AG04450 (cell line): Measurements from ENCODE around the gene UGT2B7. TPM values are rescaled to one million over a fixed set of nuclear protein-coding genes. Genes with fewer than 3 reads are reported as not detected.

Experiments
- CTCF ChIA-PET: fragments of 300-600, 350-600 bp; formaldehyde crosslinking; extraction: SDS; loops from one replicate; lab custom pipeline; 2022; ENCODE audit warnings: antibody characterized with exemption, inconsistent platforms; lab: Charles Lee
- POLR2A ChIA-PET: fragments of 350-600 bp; formaldehyde crosslinking; extraction: SDS; loops from one replicate; lab custom pipeline; 2021; ENCODE audit warnings: antibody characterized with exemption, inconsistent platforms; lab: Yijun Ruan, JAX
- DNase-seq: peaks from one replicate; pipeline ENCODE4 v3.0.0-alpha.2; 2011; ENCODE audit warnings: low read depth, low spot score
- H3K27ac ChIP-seq: one replicate; pipeline ENCODE4 v1.5.1; 2012; ENCODE audit warnings: low read depth, low read length, control low read depth
- H3K27me3 ChIP-seq: one replicate; pipeline ENCODE4 v1.6.0; 2012; ENCODE audit warnings: low read length; ENCODE audit not compliant: control insufficient read depth, insufficient read depth
- H3K4me3 ChIP-seq: 2 replicates; pipeline ENCODE4 v1.5.1; 2011; ENCODE audit warnings: mild to moderate bottlenecking, low read depth, low read length, control low read depth
- H3K9me3 ChIP-seq: 2 replicates; pipeline ENCODE4 v1.5.1; 2012; ENCODE audit warnings: low read length; ENCODE audit not compliant: control insufficient read depth, insufficient read depth
- polyA plus RNA-seq: library from polyadenylated mRNA; depleted of rRNA; stranded (reverse); fragments of >200 nt; gene quantifications from 2 replicates; pipeline ENCODE4 v1.2.3, GENCODE V29; 2011
- TF ChIP-seq, protein P1 (sequence below): IDR thresholded peaks from 2 replicates; pipeline ENCODE4 v1.5.1; 2011; ENCODE audit warnings: low read depth, low read length, control low read depth, inconsistent platforms

Gene UGT2B7
- polyA plus RNA-seq, 1 experiment: 0.04 TPM

DNA sequence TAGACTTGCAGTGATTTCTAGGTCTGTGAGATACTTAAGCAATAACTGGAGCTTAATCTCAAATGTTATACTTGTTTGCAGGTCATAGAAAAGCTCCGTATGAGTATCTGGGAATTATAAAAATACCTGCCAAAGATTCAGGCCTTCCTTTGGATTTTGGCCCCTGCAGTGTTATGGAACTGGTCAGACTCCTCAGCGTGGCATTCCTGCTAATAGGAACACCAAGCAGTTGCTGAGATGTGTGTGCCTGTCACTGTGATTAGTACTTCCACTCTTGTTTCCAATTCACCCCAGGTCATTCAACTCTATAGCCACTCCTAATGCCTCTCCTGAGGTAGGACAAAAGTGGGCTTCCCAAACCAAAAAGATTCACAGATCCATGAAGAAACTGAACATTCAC lies 7.8 kb upstream of the UGT2B7 start:
- Histone ChIP-seq H3K27ac (no peak overlapping the region), H3K9me3 (no peaks in the 10 kb centered on the region), H3K27me3 (no peaks in the 10 kb centered on the region), H3K4me3 (no peak overlapping the region)
- CTCF ChIA-PET: no interaction called here
- DNase-seq: no peak
- TF ChIP-seq, protein P1, sequence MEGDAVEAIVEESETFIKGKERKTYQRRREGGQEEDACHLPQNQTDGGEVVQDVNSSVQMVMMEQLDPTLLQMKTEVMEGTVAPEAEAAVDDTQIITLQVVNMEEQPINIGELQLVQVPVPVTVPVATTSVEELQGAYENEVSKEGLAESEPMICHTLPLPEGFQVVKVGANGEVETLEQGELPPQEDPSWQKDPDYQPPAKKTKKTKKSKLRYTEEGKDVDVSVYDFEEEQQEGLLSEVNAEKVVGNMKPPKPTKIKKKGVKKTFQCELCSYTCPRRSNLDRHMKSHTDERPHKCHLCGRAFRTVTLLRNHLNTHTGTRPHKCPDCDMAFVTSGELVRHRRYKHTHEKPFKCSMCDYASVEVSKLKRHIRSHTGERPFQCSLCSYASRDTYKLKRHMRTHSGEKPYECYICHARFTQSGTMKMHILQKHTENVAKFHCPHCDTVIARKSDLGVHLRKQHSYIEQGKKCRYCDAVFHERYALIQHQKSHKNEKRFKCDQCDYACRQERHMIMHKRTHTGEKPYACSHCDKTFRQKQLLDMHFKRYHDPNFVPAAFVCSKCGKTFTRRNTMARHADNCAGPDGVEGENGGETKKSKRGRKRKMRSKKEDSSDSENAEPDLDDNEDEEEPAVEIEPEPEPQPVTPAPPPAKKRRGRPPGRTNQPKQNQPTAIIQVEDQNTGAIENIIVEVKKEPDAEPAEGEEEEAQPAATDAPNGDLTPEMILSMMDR: no peak
- POLR2A ChIA-PET: no interaction called here

DNA sequence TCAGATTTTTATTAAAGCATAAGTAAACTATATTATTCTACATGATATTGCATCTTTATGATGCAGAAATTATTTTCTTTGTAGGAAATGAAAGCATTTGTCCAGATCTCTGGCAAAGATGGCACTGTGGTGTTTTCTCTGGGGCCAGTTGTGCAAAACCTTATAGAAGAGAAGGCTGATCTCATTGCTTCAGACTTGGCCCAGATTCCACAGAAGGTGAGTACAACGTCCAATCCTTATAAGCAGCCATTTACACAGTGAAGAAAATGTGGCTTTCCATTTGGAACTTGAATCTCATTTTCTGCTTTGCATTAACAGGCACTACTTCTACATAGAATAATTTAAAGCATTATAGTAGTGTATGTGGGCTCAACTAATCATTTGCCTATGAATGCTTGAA lies 6.9 kb upstream of the UGT2B7 start:
- POLR2A ChIA-PET: no interaction called here
- TF ChIP-seq, protein P1: no peak

DNA sequence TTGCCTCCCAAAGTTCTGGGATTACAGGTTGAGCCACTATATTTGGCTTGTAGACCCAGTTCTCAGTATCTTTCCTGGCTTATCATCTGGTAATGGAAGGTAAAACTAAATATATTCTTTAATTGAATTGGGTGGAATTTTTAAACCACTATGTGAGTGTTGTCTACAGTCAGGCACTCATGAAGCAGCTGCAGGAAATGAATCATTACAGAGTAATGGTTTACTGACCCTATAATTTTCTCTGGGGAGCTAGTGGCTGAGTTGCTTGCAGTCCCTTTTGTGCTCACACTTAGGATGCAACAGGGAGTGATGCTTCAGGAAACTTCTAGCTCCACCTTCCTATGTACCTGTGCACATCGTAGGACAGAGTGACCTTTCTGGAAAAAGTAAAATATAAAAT lies 4.1 kb upstream of the UGT2B7 start:
- Histone ChIP-seq H3K27ac (peak overlapping the region; percentile 65), H3K4me3 (no peak overlapping the region), H3K9me3 (no peaks in the 10 kb centered on the region), H3K27me3 (no peaks in the 10 kb centered on the region)
- ChIA-PET CTCF (interaction anchor here (0.7 kb wide), 1 partner anchor 36 kb away, joined by 3 read pairs; no protein-coding TSS in a partner anchor), POLR2A (no interaction called here)
- TF ChIP-seq, protein P1: no peak
- DNase-seq: peak; percentile 37

More for the DNA sequence above, 6.9 kb upstream of the UGT2B7 start:
- Histone ChIP-seq H3K27ac (no peak overlapping the region), H3K9me3 (no peaks in the 10 kb centered on the region), H3K27me3 (no peaks in the 10 kb centered on the region), H3K4me3 (no peak overlapping the region)
- CTCF ChIA-PET: no interaction called here
- no peak for DNase-seq

DNA sequence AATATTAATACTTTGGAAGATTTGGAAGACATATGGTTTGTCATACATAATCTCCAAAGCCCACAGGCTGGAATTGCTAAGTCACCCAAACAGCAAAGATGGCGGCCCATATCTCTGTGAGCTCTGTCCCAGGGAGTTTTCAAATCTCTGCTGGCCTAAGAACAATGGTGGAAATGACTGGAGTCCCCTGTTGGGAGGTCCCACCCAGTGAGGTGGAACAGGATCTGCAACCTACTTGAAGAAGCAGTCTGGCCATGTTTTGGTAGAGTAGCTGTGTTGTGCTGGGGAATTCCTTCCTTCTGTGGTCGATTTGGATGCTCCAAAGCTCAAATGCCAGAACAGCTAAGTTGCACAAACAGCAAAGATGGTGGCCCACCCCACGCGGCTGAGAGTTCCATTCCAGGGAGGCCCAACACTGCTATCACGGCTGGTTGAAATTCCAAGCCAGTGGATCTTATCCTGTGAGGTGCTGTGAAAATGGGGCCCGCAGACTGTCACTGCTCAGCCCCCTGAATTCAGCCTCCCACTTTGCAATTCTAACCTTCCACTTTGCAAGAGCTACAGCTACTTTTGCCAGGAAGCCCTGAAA lies 3.2 kb upstream of the UGT2B7 start:
- no peak overlapping the region for H3K27ac ChIP-seq
- H3K4me3 ChIP-seq: no peak overlapping the region
- TF ChIP-seq, protein P1: no peak
- H3K27me3 ChIP-seq: no peaks in the 10 kb centered on the region
- ChIA-PET CTCF (interaction anchor here (0.7 kb wide), 1 partner anchor 37 kb away, joined by 3 read pairs; no protein-coding TSS in a partner anchor), POLR2A (no interaction called here)
- no peak for DNase-seq
- no peaks in the 10 kb centered on the region for H3K9me3 ChIP-seq

DNA sequence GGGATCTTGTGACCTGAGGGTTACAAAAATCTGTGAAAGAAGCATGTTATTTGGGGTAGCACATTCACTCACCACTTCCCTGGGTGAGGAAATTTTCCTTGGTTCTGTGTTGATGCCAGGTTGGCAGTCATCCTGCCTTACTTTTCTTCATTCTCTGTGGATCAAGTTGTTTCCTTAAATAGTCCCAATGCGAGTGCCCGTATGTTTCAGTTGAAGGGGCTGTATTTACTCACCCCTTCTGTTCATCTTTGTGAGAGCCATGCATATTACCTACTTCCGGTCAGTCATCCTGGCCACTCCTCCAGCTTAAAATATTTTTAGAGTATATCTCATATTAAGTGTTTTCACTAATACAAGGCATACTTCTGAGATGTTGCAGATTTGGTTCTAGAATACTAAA lies 2.6 kb upstream of the UGT2B7 start:
- TF ChIP-seq, protein P1: no peak
- H3K27me3 ChIP-seq: no peaks in the 10 kb centered on the region
- ChIA-PET CTCF (no interaction called here), POLR2A (no interaction called here)
- no peak overlapping the region for H3K27ac ChIP-seq
- no peak overlapping the region for H3K4me3 ChIP-seq
- DNase-seq: no peak
- no peaks in the 10 kb centered on the region for H3K9me3 ChIP-seq
